Stimulated activated CD4-positive, alpha-beta T cell treated with anti-CD3 and anti-CD28 coated beads, Interleukin-4, amount 100 ng/mL, for 4 hours (primary cell): ENCODE results near the gene RNF123.

ENCODE experiments used
- DNase-seq, 2 experiments: peaks; one replicate each; pipeline ENCODE4 v3.0.0-alpha.2; 2020

RNF123 gene

DNA sequence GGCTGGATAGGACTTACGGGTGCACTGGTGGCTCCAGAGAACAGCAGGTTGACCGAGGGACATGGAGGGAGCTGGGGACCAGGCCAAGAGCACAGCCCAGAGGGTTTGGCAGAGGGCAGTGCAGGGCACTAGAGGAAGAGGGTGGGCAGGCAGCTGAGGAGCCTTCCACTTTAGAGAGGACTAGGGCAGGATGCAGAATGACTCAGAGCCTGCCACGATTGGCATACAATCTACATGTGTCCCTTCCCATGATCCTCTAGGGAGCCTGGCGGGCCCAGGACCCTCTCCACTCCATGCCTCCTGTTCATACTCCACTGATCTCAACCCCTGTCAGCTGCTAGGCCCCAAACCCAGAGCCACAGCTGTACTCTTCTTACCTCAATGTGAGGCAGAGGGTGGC is 29.6 kb upstream of the RNF123 start:
- no peak for DNase-seq

DNA sequence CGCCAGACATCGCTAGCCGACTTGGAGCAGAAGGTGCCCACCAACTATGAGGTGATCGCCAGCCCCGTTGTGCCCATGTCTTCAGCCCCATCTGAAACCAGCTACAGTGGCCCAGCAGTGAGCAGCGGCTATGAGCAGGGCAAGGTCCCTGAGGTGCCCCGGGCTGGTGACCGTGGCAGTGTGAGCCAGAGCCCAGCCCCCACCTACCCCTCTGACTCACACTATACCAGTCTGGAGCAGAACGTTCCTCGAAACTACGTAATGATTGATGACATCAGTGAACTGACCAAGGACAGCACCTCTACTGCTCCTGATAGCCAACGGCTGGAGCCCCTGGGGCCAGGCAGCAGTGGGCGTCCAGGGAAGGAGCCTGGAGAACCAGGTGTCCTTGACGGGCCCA is 28.1 kb upstream of the RNF123 start:
- no peak for DNase-seq

DNA sequence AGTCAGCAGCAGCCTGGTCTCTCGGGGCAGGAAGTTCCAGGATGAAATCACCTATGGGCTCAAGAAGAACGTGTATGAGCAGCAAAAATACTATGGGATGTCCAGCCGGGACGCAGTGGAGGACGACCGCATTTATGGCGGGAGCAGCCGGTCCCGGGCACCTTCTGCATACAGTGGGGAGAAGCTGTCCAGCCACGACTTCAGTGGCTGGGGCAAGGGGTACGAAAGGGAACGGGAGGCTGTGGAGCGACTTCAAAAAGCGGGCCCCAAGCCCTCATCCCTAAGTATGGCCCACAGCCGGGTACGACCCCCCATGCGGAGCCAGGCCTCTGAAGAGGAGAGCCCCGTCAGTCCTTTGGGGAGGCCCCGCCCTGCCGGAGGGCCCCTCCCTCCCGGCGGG is 27.3 kb upstream of the RNF123 start:
- DNase-seq, result no peak

DNA sequence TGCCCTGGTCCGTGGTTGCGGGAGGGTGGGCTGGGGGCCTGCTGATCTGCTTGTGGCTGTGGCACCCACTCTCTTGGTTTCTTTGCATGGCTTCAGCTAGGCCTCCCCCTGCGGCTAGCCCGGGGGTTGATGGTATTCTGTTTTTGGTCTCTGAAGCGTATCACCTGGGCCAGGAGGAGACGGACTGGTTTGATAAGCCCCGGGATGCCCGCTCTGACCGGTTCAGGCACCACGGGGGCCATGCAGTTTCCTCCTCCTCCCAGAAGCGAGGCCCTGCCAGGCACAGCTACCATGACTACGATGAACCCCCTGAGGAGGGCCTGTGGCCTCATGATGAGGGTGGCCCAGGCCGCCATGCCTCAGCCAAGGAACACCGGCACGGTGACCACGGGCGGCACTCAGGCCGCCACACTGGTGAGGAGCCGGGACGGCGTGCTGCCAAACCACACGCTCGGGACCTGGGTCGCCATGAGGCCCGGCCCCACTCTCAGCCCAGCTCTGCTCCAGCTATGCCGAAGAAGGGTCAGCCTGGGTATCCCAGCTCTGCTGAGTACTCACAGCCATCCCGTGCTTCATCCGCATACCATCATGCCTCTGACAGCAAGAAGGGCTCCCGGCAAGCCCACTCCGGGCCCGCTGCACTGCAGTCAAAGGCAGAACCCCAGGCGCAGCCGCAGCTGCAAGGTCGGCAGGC is 26.5 kb upstream of the RNF123 start:
- no peak for DNase-seq

DNA sequence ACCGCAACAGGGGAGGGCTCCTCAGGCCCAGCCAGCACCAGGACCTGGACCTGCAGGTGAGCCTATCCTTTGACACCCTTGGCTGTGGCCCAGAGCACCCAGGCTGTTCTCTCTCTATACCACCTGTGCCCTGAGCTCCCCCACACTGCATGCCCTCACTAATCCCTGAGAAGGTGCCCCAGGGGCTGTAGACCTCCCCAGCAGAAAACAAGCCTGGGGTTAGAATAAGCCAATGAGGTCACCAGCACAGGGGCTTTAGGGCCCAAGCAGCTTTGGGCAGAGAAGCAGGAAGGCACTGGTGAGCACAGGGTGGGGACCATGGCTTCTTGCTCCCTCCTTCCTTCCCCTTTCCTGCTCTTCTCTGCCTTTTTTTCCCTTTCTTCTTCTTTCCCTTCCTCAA is 25.5 kb upstream of the RNF123 start:
- DNase-seq, result no peak

DNA sequence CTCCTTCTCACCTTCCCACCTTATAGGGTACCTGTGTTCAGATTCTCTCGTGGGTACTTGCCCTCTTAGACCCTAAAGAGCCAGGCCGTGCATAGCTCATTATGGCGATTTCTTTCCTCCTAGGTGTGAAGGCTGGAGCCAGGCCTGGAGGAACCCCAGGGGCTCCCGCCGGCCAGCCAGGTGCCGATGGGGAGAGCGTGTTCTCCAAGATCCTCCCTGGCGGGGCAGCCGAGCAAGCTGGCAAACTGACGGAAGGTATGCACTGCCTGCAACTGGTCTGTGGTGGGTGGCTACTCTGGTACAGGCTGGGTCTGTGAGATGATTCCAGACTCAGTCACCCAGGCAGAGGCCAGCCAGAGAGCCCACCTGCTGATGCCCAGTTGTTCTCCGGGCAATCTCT is 25.1 kb upstream of the RNF123 start:
- DNase-seq, result no peak

DNA sequence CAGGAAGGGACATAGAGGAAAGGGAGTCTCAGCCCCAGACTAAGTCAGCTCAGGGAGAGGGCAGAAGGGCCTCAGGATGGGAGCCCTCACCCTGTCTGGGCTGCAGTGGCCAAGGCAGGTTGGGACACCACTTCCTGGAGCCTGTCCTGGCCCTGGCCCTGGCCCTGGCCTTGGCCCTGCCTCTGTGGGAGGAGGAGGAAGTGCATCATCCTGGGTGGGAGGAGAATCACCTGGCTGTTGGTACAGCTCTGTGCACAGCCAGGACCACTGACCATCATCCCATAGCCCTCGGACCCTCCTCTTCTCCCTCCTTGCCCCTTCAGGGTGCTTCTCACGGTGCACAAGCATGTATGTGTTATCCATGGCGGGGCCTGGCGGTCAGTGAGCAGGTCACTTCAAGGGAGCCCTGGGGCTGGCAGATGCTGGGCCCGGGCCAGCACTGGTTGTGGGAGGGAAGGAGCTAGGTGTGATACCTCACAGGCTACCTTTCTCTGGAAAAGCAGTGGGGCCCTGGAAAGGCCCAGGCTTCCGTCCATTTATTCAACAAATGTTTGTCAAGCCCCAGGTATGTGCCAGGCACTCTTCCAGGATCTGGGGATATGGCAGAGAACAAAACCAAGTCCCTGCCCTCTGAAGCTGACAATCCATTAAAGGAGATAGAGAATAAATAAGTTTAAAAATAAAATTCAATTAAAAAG is 23.4 kb upstream of the RNF123 start:
- DNase-seq, result no peak

DNA sequence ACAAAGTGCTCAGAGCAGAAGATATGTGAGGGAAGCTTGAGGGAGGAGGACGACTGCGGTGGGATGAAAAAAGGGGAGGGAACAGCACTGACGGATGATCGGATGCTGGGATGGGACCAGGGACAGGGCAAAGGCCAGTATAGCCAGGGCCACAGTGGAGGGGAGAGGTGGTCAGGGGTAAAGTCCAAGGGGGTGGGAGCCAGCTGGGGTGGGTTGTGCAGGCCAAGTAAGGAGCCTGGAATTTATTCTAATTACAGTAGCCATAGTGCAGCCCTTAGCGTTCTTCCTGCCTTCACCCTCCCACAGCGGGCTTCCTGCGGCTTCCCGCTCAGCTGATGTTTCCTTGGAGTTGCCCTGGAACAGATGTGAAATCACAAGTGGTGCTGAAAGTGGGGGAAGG is 22.8 kb upstream of the RNF123 start:
- no peak for DNase-seq

DNA sequence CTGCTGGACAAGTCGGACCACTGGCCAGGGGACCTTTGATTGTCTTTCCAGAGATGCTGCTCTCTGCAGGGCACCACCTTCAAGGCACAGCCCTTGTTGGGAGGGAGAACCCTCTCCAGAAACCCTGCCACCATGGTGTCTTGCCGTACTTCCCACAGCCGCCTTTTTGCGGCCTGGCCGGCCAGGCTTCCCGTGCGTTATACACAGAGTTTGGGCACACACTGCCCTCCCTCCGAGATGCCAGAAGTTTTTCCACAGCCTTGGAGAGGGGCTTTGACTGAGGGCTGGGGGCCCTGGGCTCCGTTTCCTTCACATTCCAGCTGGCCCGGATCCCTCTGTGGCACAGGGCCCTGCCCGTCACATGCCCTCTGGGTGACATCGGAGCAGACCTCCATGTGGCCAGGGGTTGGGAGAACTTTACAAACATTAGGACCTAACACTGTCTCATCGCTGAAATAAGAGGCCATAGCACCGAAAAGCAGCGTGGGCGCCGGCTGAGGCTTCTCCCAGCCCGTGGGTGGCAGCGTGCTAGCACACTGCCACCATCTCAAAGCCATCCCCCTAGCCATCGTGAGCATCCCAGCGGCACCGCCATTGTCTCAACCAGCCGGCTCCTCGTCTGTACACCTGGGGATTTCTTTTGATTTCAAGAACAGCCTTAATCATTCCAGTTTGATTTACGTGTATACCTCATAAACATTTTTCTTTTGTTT is 21.5 kb upstream of the RNF123 start:
- no peak for DNase-seq

DNA sequence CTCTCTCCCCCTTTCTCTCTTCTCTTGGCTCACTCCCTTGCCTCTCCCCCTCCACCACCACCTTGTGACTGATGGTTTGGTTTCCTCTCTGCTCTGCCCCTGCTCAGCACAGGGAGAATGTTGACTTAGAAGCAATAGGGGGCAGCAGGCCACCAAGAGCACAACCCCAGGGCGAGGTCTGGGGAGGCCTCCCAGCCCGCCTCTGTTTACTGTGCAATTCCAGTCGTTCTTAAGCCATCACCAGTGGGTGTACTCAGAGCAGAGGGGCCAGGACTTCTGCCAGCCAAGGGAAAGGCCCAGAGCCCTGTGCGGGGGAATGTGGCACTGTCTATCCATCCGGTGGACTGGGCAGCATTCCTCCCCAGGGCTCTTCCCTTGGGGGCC is 21.0 kb upstream of the RNF123 start:
- DNase-seq, result no peak

DNA sequence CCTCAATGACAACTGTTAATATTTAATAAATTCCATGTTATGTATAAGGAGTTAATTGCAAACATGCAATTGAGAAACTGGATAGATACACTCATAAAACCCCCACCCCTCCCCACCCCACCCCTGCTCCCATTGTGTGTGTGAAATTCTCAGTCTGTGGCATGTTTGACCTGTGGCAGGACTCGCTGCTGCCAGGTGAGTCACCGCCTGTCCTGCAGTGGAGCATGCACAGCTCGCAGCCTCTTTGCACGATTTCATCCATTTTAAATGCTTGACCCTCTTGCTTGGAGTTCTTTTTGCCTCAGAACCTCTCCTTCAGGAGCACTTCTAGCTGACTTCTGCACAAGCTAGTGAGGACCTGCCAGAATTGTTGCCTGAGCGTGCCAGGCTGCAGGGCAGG is 20.5 kb upstream of the RNF123 start:
- no peak for DNase-seq

DNA sequence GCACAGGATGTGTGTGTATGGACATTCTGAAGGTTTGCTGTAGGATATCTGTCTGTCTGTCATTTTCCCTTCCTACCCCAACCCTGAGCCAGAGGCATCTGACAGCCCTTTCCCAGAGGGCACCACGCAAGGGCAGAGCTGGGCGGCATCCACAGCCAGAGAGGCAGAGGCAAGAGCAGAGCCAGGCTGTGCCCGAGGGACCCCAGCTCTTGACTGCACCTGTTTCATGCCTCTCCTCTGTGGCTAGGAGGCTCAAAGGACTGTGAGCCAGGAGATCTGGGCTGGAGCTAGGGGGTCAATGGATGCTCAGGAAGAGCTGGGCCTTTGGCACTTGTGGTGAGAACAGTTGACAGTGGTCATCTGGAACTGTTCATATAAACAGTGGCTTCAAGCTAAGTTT is 20.0 kb upstream of the RNF123 start:
- DNase-seq, result no peak

DNA sequence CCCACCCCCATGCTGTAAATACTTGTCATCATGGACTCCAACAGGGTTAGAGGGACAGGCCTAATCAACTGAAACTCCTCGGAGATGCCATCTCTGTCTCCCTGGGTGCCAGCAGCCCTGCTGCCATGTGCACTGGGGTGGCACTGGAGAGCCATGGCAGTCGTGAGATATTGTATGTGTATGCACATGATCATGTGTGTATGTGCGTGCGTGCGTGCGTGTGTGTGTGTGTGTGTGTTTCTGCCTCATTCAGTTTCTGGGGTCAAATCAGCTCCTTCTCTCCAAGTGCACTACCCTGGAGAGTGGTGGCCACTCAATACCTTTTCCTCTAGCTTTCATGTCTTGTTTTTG is 18.4 kb upstream of the RNF123 start:
- no peak for DNase-seq

DNA sequence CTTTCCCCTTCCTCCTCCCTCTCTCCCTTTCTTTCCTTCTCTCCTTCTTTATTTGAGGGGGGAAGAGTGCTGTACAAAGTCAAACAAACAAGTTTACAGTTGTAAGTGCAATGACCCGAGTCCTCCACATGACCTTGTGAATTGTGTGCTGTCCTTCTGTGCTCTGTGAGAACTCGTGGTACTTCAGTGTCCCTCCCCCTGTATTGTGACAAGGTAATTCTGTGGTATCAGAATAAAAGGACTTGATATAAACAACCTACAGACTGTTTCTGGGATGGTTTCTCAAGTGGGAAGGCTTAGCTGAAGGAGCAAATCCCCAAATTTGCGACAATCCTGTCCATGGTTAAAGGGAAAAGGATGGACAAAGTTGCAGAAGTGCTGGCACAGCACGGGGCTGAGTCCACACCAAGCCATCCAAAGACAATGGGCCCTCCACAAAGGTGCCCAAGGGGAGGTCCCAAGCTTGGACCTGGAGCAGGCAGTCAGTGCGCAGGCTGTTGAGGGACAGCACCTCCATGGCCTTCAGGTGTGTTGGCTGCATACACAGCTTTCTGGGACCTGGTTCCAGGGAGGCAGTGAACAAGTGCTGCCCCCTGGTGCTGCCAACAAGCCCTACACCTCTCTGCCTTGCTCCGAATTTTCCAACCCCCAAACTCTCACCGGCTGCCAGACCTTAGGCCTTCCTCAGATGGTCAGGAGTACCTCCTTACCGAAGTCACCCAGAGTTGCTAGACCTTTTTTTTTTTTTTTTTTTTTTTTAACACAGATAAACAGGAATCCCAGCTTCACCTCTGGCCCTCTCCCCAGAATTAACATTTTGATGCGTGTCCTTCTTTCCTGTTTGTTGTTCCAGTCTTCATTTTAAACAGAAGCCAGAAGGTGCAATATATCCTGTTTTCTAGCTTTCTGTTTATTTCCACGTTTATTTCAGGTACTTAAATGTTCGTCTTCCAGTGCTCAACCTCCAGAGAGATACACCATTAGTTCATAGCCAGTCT is 17.8 kb upstream of the RNF123 start:
- peak; percentile 61 to 68 for DNase-seq

DNA sequence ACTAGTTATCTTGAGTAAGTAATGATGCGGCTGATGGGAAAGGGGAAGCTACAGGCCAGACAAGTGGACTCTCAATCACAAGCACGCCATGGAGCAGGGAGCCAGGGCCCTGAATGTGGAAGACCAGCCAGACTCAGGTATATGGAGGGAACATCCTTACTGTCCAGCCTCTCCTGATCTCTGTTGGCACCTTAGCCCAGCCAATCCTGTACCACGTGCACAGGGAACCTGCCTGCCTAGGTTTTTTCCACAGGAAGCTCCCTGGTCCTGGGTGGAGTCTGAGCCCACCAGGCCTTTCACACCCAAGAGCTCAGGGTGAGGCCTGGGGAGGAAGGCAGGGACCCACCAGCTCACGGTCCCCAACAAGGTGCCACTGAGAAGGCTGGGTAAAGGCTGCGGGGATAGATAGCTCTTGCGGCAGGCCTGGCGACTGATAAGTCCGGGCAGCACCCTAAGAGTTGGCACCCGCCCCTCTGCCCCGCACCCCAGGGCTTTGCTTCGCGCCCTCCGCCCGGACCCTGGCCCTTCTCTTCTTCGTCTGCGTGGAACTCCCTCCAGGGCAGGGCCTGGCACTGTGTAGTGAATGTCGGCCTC is 16.1 kb upstream of the RNF123 start:
- DNase-seq, result no peak

DNA sequence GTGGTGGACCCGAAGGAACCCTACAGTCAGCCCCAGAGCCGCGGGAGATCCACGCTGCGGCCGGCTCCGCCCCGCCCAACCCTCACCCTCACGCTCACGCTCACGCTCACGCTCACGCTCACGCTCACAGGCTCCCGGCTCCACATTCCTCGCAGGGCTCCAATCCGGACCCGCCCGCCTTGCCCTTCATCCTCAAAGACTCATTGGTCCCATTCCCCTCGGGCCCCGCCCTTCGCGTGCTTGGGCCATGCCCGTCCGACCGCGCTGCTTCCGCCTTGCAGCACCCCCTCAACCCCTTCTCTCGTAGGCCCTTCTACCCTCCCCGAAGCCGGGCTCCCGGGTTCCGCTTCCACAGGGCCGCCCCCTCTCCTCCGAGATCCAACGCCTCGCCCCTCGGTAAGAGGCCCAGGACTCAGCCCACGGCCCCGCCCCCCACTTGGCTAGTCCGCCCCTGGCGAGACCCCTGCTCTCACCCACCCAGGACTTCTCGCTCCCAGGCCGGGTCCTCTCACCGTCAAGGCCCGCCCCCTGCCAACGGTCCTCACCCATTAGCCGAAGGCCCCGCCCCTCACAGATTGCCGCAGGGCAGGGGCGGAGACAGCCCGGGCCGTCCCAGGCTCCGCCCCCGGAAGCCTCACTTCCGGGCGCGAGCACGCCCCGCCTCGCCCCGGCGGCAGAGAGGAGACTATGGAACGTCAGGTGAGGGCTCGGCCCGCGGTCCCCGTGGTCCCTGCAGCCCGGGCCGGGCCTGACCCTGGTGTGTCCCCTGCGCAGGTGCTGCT is 15.5 kb upstream of the RNF123 start, which contains the start of gene APEH:
Gene APEH, plus strand, starts transcription at position 637 of the 782 bp plus-strand sequence. Its CDS starts 51 bp downstream, at position 688.
- DNase-seq, result peak; percentile 97 to 98

DNA sequence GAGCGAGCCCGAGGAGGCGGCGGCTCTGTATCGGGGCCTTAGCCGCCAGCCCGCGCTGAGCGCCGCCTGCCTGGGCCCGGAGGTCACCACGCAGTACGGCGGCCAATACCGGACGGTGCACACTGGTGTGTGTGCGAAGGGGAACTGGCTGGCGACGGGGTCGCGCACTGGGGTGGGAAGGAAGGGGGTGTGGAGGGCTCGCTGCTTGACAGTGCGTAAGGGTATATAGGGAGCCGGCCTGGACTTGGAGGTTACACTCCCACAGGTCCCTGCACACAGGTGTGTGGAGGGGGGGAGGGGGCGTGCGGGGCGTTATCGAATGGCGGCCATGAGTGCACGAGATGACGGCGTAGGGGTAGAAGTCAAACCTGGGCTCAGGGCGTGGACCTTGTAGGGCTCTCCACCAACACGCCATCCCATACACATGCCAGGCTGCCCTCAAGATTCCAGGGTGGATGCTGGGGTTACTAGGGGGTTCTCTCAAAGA is 14.8 kb upstream of the RNF123 start:
- peak; percentile 34 for DNase-seq

DNA sequence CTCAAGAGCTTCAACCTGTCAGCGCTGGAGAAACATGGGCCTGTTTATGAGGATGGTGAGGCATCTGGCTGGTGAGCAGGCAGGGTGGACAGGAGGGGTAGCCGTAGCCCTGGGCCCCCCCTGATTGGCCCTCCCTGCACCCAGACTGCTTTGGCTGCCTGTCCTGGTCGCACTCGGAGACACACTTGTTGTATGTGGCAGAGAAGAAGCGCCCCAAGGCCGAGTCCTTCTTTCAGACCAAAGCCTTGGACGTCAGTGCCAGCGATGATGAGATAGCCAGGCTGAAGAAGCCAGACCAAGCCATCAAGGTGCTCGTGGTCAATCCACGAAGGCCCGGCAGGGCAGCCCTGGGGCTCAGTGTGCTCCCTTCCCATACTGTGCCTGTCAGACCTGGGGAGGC is 13.4 kb upstream of the RNF123 start:
- DNase-seq, result no peak

DNA sequence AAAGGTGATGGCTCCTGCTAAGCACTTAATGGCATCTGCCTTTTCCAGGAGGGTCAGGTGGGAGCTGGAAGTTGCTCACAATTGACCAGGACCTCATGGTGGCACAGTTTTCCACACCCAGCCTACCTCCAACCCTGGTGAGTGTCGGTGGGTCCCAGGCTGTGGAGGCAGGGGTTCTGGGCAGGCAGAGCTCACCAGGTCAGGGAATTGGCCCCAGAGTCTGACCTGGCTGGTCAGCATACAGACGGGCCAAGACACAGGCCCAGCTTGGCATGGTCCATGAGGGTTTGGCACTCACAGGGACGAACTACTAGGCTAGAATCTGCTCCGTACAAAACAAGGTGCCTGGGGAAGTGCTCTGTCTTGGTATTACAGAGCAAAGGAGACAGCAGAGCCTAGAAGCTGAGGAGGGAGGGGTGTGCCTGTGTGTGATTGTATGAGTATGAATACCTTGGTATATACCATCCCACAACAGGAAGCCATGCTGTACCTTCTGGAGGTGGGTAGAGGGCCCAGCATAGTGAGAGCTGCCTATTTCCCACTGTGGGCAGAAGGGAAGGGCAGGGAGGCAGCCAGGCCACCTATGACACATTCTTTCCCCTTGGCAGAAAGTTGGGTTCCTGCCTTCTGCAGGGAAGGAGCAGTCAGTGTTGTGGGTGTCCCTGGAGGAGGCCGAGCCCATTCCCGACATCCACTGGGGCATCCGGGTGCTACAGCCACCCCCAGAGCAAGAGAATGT is 8.7 kb upstream of the RNF123 start:
- DNase-seq, result no peak

DNA sequence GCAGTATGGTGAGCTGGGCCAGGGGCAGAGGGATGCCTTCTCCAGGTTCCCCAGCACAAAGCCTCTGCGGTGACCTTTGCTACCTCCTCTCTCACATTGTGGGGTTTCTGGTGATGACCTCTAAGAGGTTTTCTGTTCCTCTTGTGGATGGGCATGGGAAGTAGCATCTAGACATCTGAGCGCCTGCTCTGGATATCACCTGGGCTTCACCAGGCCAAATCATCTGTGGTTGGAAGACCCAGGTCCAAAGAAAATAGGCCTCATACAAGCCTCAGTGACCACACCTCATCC is 8.2 kb upstream of the RNF123 start:
- DNase-seq, result no peak

DNA sequence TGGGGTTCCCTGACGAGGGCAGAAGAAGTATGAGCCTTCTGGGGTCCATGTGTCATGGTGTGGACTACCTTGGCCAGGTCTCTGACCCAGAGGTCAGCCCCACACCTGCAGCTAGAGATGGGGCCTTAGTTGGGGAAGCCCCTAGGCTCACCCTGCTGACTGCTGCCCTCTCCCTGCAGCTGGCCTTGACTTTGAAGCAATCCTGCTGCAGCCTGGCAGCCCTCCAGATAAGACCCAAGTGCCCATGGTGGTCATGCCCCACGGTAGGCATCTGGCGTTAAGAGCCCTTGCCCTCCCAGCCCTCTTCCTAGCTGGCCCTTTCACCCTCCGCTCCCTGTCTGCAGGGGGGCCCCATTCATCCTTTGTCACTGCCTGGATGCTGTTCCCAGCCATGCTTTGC is 7.8 kb upstream of the RNF123 start:
- no peak for DNase-seq
